ENCODE results near the gene LENEP. TPM values are rescaled to one million over a fixed set of nuclear protein-coding genes. Genes with fewer than 3 reads are reported as not detected.
A peak's percentile ranks its signal among the peaks of the same experiment; 100 is the strongest.

Gene LENEP
- not detected for polyA plus RNA-seq (2012; ENCODE audit: insufficient read depth, insufficient read length)

GRCh38 chr1:154993572-154994268 lies at the start of gene LENEP:
Gene LENEP (plus strand): TSS chr1:154993586. CDS start chr1:154993608, 22 bp downstream.
- no peak for DNase-seq (ENCODE audit: low read depth, low spot score)
- H3K4me3 ChIP-seq (ENCODE audit: low read length) = no peak within 1 kb of the TSS

- DNase-seq (ENCODE audit: low read depth, low spot score) = no peak
- H3K4me3 ChIP-seq (ENCODE audit: low read length) = no peak overlapping the region
These were observed 49.6 kb upstream of the LENEP start for GRCh38 chr1:154943649-154944400.

GRCh38 chr1:154944401-154945159 lies 48.8 kb upstream of the LENEP start:
- no peak overlapping the region for H3K4me3 ChIP-seq (ENCODE audit: low read length)
- no peak for DNase-seq (ENCODE audit: low read depth, low spot score)

- H3K4me3 ChIP-seq (ENCODE audit: low read length) = no peak overlapping the region
- no peak for DNase-seq (ENCODE audit: low read depth, low spot score)
These were observed 48.0 kb upstream of the LENEP start for GRCh38 chr1:154945160-154945961.

GRCh38 chr1:154945962-154946850 lies 47.2 kb upstream of the LENEP start:
- no peak overlapping the region for H3K4me3 ChIP-seq (ENCODE audit: low read length)
- no peak for DNase-seq (ENCODE audit: low read depth, low spot score)

GRCh38 chr1:154948079-154948478 lies 45.3 kb upstream of the LENEP start:
- no peak overlapping the region for H3K4me3 ChIP-seq (ENCODE audit: low read length)
- no peak for DNase-seq (ENCODE audit: low read depth, low spot score)

- no peak for DNase-seq (ENCODE audit: low read depth, low spot score)
- no peak overlapping the region for H3K4me3 ChIP-seq (ENCODE audit: low read length)
These were observed 41.3 kb upstream of the LENEP start for GRCh38 chr1:154951901-154952657.

- H3K4me3 ChIP-seq (ENCODE audit: low read length) = no peak overlapping the region
These were observed 40.7 kb upstream of the LENEP start for GRCh38 chr1:154952664-154953063.

GRCh38 chr1:154953611-154954038 lies 39.8 kb upstream of the LENEP start:
- no peak for DNase-seq (ENCODE audit: low read depth, low spot score)
- H3K4me3 ChIP-seq (ENCODE audit: low read length) = no peak overlapping the region

More at GRCh38 chr1:154952664-154953063, 40.7 kb upstream of the LENEP start:
- DNase-seq (ENCODE audit: low read depth, low spot score) = no peak

- peak overlapping the region; percentile 64 for H3K4me3 ChIP-seq (ENCODE audit: low read length)
These were observed 38.8 kb upstream of the LENEP start for GRCh38 chr1:154954541-154954940.

GRCh38 chr1:154955039-154955717 lies 38.2 kb upstream of the LENEP start:
- DNase-seq (ENCODE audit: low read depth, low spot score) = peak; percentile 97
- peak overlapping the region; percentile 64 for H3K4me3 ChIP-seq (ENCODE audit: low read length)

More at GRCh38 chr1:154954541-154954940, 38.8 kb upstream of the LENEP start:
- no peak for DNase-seq (ENCODE audit: low read depth, low spot score)

GRCh38 chr1:154955718-154956543 lies 37.5 kb upstream of the LENEP start, which contains the start of gene PBXIP1:
Gene PBXIP1 (minus strand): TSS chr1:154956099. CDS start chr1:154953721, 2,378 bp downstream.
- H3K4me3 ChIP-seq (ENCODE audit: low read length) = peak within 1 kb of the TSS; percentile 64
- peak; percentile 94 for DNase-seq (ENCODE audit: low read depth, low spot score)

- peak overlapping the region; percentile 64 for H3K4me3 ChIP-seq (ENCODE audit: low read length)
- no peak for DNase-seq (ENCODE audit: low read depth, low spot score)
These were observed 36.8 kb upstream of the LENEP start for GRCh38 chr1:154956544-154956941.

GRCh38 chr1:154957091-154957657 lies 36.2 kb upstream of the LENEP start:
- no peak overlapping the region for H3K4me3 ChIP-seq (ENCODE audit: low read length)
- DNase-seq (ENCODE audit: low read depth, low spot score) = no peak

GRCh38 chr1:154958036-154958435 lies 35.4 kb upstream of the LENEP start:
- no peak for DNase-seq (ENCODE audit: low read depth, low spot score)

More at GRCh38 chr1:154958036-154958435, 35.4 kb upstream of the LENEP start:
- H3K4me3 ChIP-seq (ENCODE audit: low read length) = no peak overlapping the region
